GM13976 (cell line): ENCODE data around the gene SLC35F5.
"Not testable (repeated sequence)": the region's sequence is repeated elsewhere in the genome, so short reads cannot be mapped to it uniquely, and the experiment has no call there.

Source experiments
- DNase-seq: peaks from one replicate; pipeline ENCODE4 v3.0.0; 2012; ENCODE audit warnings: low spot score
- CTCF ChIP-seq: IDR thresholded peaks from 2 replicates; pipeline ENCODE4 v1.5.1; 2012; ENCODE audit warnings: borderline replicate concordance, mild to moderate bottlenecking; ENCODE audit not compliant: insufficient read depth; ENCODE audit errors: extremely low read depth, missing control alignments, control extremely low read depth
- in situ Hi-C: fragments of 300-500 bp; cut with MboI; formaldehyde crosslinking; loops from one replicate; pipeline ENCODE4 v1.12.0; 2022; ENCODE audit warnings: low sequenced_read_pairs, mixed read lengths, inconsistent platforms; ENCODE audit not compliant: unreplicated experiment

SLC35F5 gene

GRCh38 chr2:113784823-113785744 lies 28.6 kb upstream of the SLC35F5 start:
- in situ Hi-C loops: no loop called here
- no peak for DNase-seq
- TF ChIP-seq CTCF: no peak

DNA sequence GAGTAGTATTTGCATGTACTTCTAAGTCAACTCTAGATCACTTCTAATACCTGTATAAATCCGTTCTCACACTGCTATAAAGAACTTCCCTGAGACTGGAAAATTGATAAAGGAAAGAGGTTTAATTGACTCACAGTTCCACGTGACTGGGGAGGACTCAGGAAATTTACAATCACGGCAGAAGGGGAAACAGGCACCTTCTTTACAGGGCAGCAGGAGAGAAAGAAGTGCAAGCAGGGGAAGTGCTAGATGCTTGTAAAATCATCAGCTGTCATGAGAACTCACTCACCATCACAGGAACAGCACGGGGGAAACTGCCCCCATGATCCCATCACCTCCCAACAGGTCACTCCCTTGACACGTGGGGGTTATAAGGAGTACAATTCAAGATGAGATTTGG lies 24.0 kb upstream of the SLC35F5 start:
- DNase-seq: no peak
- in situ Hi-C loops: no loop called here
- TF ChIP-seq CTCF: no peak

- TF ChIP-seq CTCF: no peak
- no peak for DNase-seq
- in situ Hi-C loops: no loop called here
These were observed 20.9 kb upstream of the SLC35F5 start for GRCh38 chr2:113777371-113777770.

GRCh38 chr2:113776949-113777348 lies 20.5 kb upstream of the SLC35F5 start:
- in situ Hi-C loops: no loop called here
- TF ChIP-seq CTCF: no peak
- DNase-seq: no peak

- DNase-seq, in situ Hi-C loops: not testable (repeated sequence)
These were observed 18.2 kb upstream of the SLC35F5 start for GRCh38 chr2:113774616-113775015.

- in situ Hi-C loops: no loop called here
- TF ChIP-seq CTCF: no peak
- no peak for DNase-seq
These were observed 14.5 kb upstream of the SLC35F5 start for GRCh38 chr2:113770929-113771328.

DNA sequence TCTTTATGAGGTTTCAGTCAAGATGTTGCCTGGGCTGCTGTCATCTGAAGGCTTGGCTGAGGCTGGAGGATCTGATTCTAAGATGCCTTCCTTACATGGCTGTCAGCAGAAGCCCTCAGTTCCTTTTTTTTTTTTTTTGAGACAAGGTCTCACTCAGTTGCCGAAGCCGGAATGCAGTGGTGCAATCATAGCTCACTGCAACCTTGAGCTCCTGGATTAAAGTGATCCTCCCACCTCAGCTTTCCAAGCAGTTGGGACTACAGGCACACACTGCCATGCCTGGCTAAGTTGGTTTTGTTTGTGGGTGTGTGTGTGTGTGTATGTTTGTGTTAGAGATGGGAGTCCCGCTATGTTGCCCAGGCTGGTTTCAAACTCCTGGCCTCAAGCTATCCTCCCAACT lies 13.1 kb upstream of the SLC35F5 start:
- TF ChIP-seq CTCF: no peak
- in situ Hi-C loops: no loop called here
- no peak for DNase-seq
